ENCODE data around the gene MAPRE2. TPM values are rescaled to one million over a fixed set of nuclear protein-coding genes. Genes with fewer than 3 reads are reported as not detected.

The MAPRE2 gene
- total and polyA plus RNA-seq, 7 experiments from 2014 or later, result 44.7 to 84.4 (median 81.7) TPM

DNA sequence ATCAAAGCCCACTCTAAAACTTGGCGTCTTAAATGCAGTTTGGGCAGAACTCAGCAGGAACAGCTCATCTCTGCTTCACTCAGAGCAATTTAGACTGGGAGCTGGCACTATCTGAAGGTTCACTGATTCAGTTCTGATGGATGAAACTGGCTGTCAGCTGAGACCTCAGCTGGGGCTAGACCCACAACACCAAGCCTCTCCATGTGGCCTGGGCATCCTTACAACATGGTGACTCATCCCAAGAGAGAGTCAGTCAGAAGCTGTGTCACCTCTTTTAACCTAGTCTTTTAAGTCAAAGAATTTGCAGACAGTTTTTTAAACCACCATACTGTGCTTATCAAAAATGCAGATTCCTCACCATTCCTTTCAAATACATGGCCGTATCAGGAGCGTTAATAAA lies 137.0 kb downstream of the MAPRE2 start:
- Mint-ChIP-seq H3K4me1 (peaks cover 1 to 26% (median 18%) of the 10 kb centered on the region in 7 donors), H3K4me3 (no peak overlapping the region), H3K27me3 (peaks cover 0 to 6% (median 0%) of the 10 kb centered on the region in 5 donors), H3K27ac (no peak overlapping the region), H3K36me3 (peaks cover 0 to 7% (median 0%) of the 10 kb centered on the region in 5 donors), H3K9me3 (peaks cover 0 to 11% (median 4%) of the 10 kb centered on the region in 11 donors)
- POLR2A ChIA-PET, result interaction anchor here (1.1 kb wide), 1 partner anchor 148 kb away, joined by 3 read pairs; no protein-coding TSS in a partner anchor
- no peaks in the 10 kb centered on the region for H3K36me3 ChIP-seq (ENCODE audit: control insufficient read depth in 2 of 3, insufficient read depth in 3 of 3, low read length in 3 of 3)
- H3K9me3 ChIP-seq (ENCODE audit: control insufficient read depth in 2 of 3, low read length in 3 of 3), result no peaks in the 10 kb centered on the region
- no peak overlapping the region for H3K4me3 ChIP-seq (ENCODE audit: low read length)
- no peak for DNase-seq
- CTCF ChIA-PET, result no interaction called here
- no peak for ATAC-seq
- intact Hi-C loops (cut with micrococcal nuclease), result no loop called here
- no peak overlapping the region for H3K27ac ChIP-seq (ENCODE audit: low read depth, low read length)
- no peaks in the 10 kb centered on the region for H3K27me3 ChIP-seq (ENCODE audit: control insufficient read depth in 2 of 2, insufficient read depth in 2 of 2, low read length in 2 of 2)
- H3K4me1 ChIP-seq (ENCODE audit: control insufficient read depth in 2 of 2, insufficient read depth in 2 of 2, low read length in 2 of 2), result peaks cover 0 to 7% of the 10 kb centered on the region in 2 donors

DNA sequence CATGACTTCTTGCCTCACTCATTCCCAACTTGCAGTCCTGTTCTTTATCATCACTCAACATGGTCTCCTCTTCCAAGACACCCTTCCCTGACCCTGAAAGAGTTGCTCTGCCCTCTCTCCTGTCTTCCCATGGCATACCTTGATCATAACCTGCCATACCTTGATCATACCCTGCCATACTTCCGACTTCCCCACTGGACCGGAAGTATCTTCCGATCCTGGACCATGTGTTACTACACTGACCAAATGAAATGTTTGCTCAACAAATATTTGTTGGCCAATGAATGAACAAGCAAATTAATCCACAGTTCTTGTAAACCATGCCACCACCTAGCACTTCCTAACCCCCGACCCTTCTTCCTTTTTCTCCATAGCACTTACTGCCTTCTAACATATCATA lies 138.7 kb downstream of the MAPRE2 start:
- H3K9me3 ChIP-seq (ENCODE audit: control insufficient read depth in 2 of 3, low read length in 3 of 3), result no peaks in the 10 kb centered on the region
- H3K27me3 Mint-ChIP-seq, result peaks cover 0 to 6% (median 0%) of the 10 kb centered on the region in 5 donors
- H3K4me3 Mint-ChIP-seq, result no peak overlapping the region
- no peak for ATAC-seq
- no peaks in the 10 kb centered on the region for H3K36me3 ChIP-seq (ENCODE audit: control insufficient read depth in 2 of 3, insufficient read depth in 3 of 3, low read length in 3 of 3)
- no peaks in the 10 kb centered on the region for H3K27me3 ChIP-seq (ENCODE audit: control insufficient read depth in 2 of 2, insufficient read depth in 2 of 2, low read length in 2 of 2)
- POLR2A ChIA-PET, result no interaction called here
- intact Hi-C loops (cut with micrococcal nuclease), result no loop called here
- no peak overlapping the region for H3K27ac ChIP-seq (ENCODE audit: low read depth, low read length)
- no peaks in the 10 kb centered on the region for H3K4me1 ChIP-seq (ENCODE audit: control insufficient read depth in 2 of 2, insufficient read depth in 2 of 2, low read length in 2 of 2)
- CTCF ChIA-PET, result no interaction called here
- no peak for DNase-seq
- H3K27ac Mint-ChIP-seq, result no peak overlapping the region
- peaks cover 0 to 11% (median 4%) of the 10 kb centered on the region in 11 donors for H3K9me3 Mint-ChIP-seq
- no peak overlapping the region for H3K4me3 ChIP-seq (ENCODE audit: low read length)
- peaks cover 0 to 5% (median 0%) of the 10 kb centered on the region in 5 donors for H3K36me3 Mint-ChIP-seq
- peaks cover 0 to 11% (median 8%) of the 10 kb centered on the region in 7 donors for H3K4me1 Mint-ChIP-seq

DNA sequence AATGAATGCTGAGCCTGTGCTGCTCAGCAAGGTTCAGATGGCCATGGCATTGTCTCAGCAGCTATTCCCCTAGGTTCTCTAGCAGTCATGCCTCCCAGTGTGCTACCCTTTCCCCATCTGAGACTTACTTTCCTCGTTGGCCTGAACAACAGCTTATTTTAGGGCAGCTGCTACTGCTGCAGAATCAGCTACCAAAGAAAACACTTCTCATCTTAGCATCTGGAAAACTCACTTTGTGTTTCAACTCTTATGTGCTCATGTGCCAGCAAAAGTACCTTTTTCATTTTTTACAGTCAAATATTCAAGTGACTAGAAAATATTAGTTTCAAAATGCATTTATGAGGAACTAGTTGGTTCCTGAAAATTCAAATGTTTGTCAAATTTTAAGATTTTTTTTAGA lies 139.2 kb downstream of the MAPRE2 start:
- Histone ChIP-seq H3K4me1 (ENCODE audit: control insufficient read depth in 2 of 2, insufficient read depth in 2 of 2, low read length in 2 of 2) (no peaks in the 10 kb centered on the region), H3K4me3 (ENCODE audit: low read length) (no peak overlapping the region), H3K27ac (ENCODE audit: low read depth, low read length) (no peak overlapping the region), H3K27me3 (ENCODE audit: control insufficient read depth in 2 of 2, insufficient read depth in 2 of 2, low read length in 2 of 2) (no peaks in the 10 kb centered on the region), H3K9me3 (ENCODE audit: control insufficient read depth in 2 of 3, low read length in 3 of 3) (no peaks in the 10 kb centered on the region), H3K36me3 (ENCODE audit: control insufficient read depth in 2 of 3, insufficient read depth in 3 of 3, low read length in 3 of 3) (no peaks in the 10 kb centered on the region)
- Mint-ChIP-seq H3K9me3 (peaks cover 0 to 11% (median 3%) of the 10 kb centered on the region in 11 donors), H3K36me3 (peaks cover 0 to 4% (median 0%) of the 10 kb centered on the region in 5 donors), H3K4me1 (peaks cover 0 to 8% (median 6%) of the 10 kb centered on the region in 7 donors), H3K27me3 (peaks cover 0 to 6% (median 0%) of the 10 kb centered on the region in 5 donors), H3K27ac (no peak overlapping the region), H3K4me3 (no peak overlapping the region)
- ChIA-PET POLR2A (no interaction called here), CTCF (no interaction called here)
- ATAC-seq (no peak), DNase-seq (no peak)
- intact Hi-C loops (cut with micrococcal nuclease), result no loop called here

DNA sequence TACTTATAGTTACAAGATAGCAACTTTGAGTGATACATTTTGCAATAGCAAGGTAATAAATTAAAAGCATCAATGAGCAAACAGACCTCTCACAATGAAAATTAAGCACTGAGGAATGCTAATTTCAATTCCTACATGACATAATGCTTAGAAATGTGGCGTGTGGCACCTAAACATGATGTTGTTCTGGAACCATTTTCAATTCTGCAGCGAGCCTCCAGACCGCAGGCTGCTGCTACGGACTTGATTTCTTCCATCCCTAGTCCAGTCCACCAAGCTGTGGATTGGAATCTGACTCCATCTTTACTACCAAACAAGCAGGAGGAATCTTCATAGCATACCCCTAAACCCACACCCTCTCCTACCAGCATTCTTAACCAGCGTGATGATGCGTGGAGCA lies 140.9 kb downstream of the MAPRE2 start:
- no peaks in the 10 kb centered on the region for H3K36me3 Mint-ChIP-seq
- Histone ChIP-seq H3K4me3 (ENCODE audit: low read length) (no peak overlapping the region), H3K36me3 (ENCODE audit: control insufficient read depth in 2 of 3, insufficient read depth in 3 of 3, low read length in 3 of 3) (no peaks in the 10 kb centered on the region), H3K9me3 (ENCODE audit: control insufficient read depth in 2 of 3, low read length in 3 of 3) (no peaks in the 10 kb centered on the region), H3K4me1 (ENCODE audit: control insufficient read depth in 2 of 2, insufficient read depth in 2 of 2, low read length in 2 of 2) (no peaks in the 10 kb centered on the region), H3K27me3 (ENCODE audit: control insufficient read depth in 2 of 2, insufficient read depth in 2 of 2, low read length in 2 of 2) (no peaks in the 10 kb centered on the region), H3K27ac (ENCODE audit: low read depth, low read length) (no peak overlapping the region)
- peaks cover 0 to under 1% (median 0%) of the 10 kb centered on the region in 11 donors for H3K9me3 Mint-ChIP-seq
- no peak for DNase-seq
- no peaks in the 10 kb centered on the region for H3K4me1 Mint-ChIP-seq
- ChIA-PET CTCF (no interaction called here), POLR2A (interaction anchor here (0.6 kb wide), 1 partner anchor 152 kb away, joined by 3 read pairs; no protein-coding TSS in a partner anchor)
- H3K27ac Mint-ChIP-seq, result no peak overlapping the region
- H3K4me3 Mint-ChIP-seq, result no peak overlapping the region
- intact Hi-C loops (cut with micrococcal nuclease), result no loop called here
- no peak for ATAC-seq
- H3K27me3 Mint-ChIP-seq, result peaks cover 0 to 6% (median 0%) of the 10 kb centered on the region in 5 donors

DNA sequence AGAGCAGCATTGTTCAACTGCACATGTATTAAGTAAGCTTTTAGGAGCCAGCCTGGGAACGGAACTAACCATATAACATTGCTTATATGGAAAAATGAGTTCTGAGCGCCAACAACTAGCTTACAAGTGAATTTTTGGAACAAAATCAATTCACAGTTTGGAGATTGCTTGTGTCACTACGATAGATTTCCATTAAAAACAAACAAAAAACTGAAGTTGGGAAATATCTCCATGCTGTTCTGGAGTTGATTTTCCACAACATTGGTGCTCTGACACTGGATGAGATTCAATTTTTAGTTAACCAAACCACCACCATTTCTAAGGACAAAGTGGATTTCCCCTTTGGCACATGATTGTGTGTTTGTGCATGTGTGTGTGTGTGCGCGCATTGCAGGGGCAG lies 142.7 kb downstream of the MAPRE2 start:
- H3K27me3 ChIP-seq (ENCODE audit: control insufficient read depth in 2 of 2, insufficient read depth in 2 of 2, low read length in 2 of 2), result no peaks in the 10 kb centered on the region
- H3K27me3 Mint-ChIP-seq, result peaks cover 0 to 6% (median 0%) of the 10 kb centered on the region in 5 donors
- H3K27ac ChIP-seq (ENCODE audit: low read depth, low read length), result no peak overlapping the region
- no peaks in the 10 kb centered on the region for H3K36me3 Mint-ChIP-seq
- no peak for DNase-seq
- no peak overlapping the region for H3K4me3 ChIP-seq (ENCODE audit: low read length)
- no peaks in the 10 kb centered on the region for H3K4me1 ChIP-seq (ENCODE audit: control insufficient read depth in 2 of 2, insufficient read depth in 2 of 2, low read length in 2 of 2)
- H3K4me1 Mint-ChIP-seq, result no peaks in the 10 kb centered on the region
- no peaks in the 10 kb centered on the region for H3K36me3 ChIP-seq (ENCODE audit: control insufficient read depth in 2 of 3, insufficient read depth in 3 of 3, low read length in 3 of 3)
- intact Hi-C loops (cut with micrococcal nuclease), result no loop called here
- no peaks in the 10 kb centered on the region for H3K9me3 ChIP-seq (ENCODE audit: control insufficient read depth in 2 of 3, low read length in 3 of 3)
- H3K9me3 Mint-ChIP-seq, result no peaks in the 10 kb centered on the region
- H3K4me3 Mint-ChIP-seq, result no peak overlapping the region
- ChIA-PET CTCF (no interaction called here), POLR2A (no interaction called here)
- ATAC-seq, result no peak
- no peak overlapping the region for H3K27ac Mint-ChIP-seq

DNA sequence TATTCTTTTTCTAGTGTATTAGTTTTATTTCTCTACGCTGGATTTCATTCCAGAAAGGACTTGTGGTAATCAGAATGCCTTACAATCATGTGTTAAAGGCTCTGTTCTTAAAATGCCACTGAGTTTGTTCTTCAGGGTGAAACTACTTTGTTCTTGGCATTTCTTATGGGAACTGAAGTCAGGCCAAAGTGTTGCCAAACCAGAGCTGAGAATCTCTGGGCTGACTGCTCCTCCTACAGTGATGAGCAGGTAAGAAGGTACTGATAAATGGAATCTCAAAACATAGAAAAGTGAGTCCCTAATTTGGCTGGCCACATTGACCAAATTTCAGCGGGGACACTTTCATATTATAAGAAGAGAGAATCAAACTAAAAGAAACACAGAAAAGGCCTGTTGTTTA lies 144.6 kb downstream of the MAPRE2 start:
- Mint-ChIP-seq H3K27me3 (peaks cover 0 to 6% (median 0%) of the 10 kb centered on the region in 5 donors), H3K4me1 (no peaks in the 10 kb centered on the region), H3K27ac (no peak overlapping the region), H3K36me3 (no peaks in the 10 kb centered on the region), H3K9me3 (no peaks in the 10 kb centered on the region), H3K4me3 (no peak overlapping the region)
- ChIA-PET CTCF (no interaction called here), POLR2A (interaction anchor here (0.6 kb wide), 1 partner anchor 197 kb away, joined by 4 read pairs; no protein-coding TSS in a partner anchor)
- no peak overlapping the region for H3K27ac ChIP-seq (ENCODE audit: low read depth, low read length)
- no peak overlapping the region for H3K4me3 ChIP-seq (ENCODE audit: low read length)
- peak in 1 of 9 donors; percentile 4 for DNase-seq
- intact Hi-C loops (cut with micrococcal nuclease), result loop anchor here in 1 of 2 donors (1.0 kb wide), 1 partner anchor 159 kb away; no protein-coding TSS in a partner anchor
- ATAC-seq, result no peak
- H3K4me1 ChIP-seq (ENCODE audit: control insufficient read depth in 2 of 2, insufficient read depth in 2 of 2, low read length in 2 of 2), result no peaks in the 10 kb centered on the region
- H3K9me3 ChIP-seq (ENCODE audit: control insufficient read depth in 2 of 3, low read length in 3 of 3), result no peaks in the 10 kb centered on the region
- no peaks in the 10 kb centered on the region for H3K27me3 ChIP-seq (ENCODE audit: control insufficient read depth in 2 of 2, insufficient read depth in 2 of 2, low read length in 2 of 2)
- no peaks in the 10 kb centered on the region for H3K36me3 ChIP-seq (ENCODE audit: control insufficient read depth in 2 of 3, insufficient read depth in 3 of 3, low read length in 3 of 3)
